ENCODE data around the gene TXNRD1. TPM values are rescaled to one million over a fixed set of nuclear protein-coding genes. Genes with fewer than 3 reads are reported as not detected.
"Not testable (repeated sequence)": the region's sequence is repeated elsewhere in the genome, so short reads cannot be mapped to it uniquely, and the experiment has no call there.

Gene TXNRD1
- total RNA-seq, 1 donor from 2014 or later, result 360 TPM

GRCh38 chr12:104190641-104191176 is 24.9 kb upstream of the TXNRD1 start:
- DNase-seq (ENCODE audit: low read depth in 2 of 2), result no peak

DNA sequence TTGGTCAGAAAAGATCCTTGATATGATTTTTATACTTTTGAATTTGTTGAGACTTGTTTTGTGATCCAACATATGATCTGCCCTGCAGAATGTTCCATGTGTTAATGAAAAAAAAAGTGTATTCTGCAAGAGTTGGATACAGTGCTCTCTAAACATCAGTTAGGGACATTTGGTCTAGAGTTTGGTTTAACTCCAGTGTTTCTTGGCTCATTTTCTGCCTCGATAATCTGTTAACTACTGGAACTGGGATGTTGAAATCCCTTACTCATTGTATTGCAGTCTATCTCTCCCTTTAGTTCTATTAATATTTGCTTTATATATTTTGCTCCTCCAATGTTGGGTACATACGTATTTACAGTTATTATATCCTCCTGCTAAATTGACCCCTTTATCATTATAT is 18.3 kb upstream of the TXNRD1 start:
- no peak for DNase-seq (ENCODE audit: low read depth in 2 of 2)

DNA sequence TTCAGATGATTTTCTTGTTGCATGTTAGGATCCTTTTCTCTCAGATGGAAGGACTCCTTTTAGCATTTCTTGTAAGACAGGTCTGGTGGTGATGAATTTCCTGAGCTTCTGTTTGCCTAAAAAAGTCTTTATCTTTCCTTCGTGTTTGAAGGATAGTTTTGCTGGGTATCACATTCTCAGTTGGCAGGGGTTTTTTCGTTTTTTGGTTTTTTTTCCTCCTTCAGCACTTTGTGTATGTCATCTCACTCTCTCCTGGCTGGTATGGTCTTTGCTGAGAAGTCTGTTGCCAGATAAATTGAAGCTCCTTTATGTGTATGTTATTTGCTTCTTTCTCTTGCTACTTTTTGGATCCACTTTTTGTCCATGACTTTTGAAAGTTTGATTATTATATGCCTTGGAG is 15.6 kb upstream of the TXNRD1 start:
- DNase-seq (ENCODE audit: low read depth in 2 of 2), result no peak

GRCh38 chr12:104201238-104202001 is 14.2 kb upstream of the TXNRD1 start:
- peak; percentile 61 to 74 for DNase-seq (ENCODE audit: low read depth in 2 of 2)

- no peak for DNase-seq (ENCODE audit: low read depth in 2 of 2)
Observed at GRCh38 chr12:104204690-104205480, 10.7 kb upstream of the TXNRD1 start.

- no peak for DNase-seq (ENCODE audit: low read depth in 2 of 2)
Observed at GRCh38 chr12:104207416-104208205, 8.0 kb upstream of the TXNRD1 start.

- DNase-seq (ENCODE audit: low read depth in 2 of 2), result no peak
Observed at GRCh38 chr12:104212516-104212915, 3.1 kb upstream of the TXNRD1 start.

- peak in 1 of 2 donors; percentile 50 for DNase-seq (ENCODE audit: low read depth in 2 of 2)
Observed at GRCh38 chr12:104213952-104214351, 1.6 kb upstream of the TXNRD1 start.

- DNase-seq (ENCODE audit: low read depth in 2 of 2), result no peak
Observed at GRCh38 chr12:104216521-104216924, 944 bp downstream of the TXNRD1 start.

GRCh38 chr12:104218506-104218905 is 2.9 kb downstream of the TXNRD1 start:
- DNase-seq (ENCODE audit: low read depth in 2 of 2), result not testable (repeated sequence)

- peak in 1 of 2 donors; percentile 70 for DNase-seq (ENCODE audit: low read depth in 2 of 2)
Observed at GRCh38 chr12:104218935-104219334, 3.4 kb downstream of the TXNRD1 start.

DNA sequence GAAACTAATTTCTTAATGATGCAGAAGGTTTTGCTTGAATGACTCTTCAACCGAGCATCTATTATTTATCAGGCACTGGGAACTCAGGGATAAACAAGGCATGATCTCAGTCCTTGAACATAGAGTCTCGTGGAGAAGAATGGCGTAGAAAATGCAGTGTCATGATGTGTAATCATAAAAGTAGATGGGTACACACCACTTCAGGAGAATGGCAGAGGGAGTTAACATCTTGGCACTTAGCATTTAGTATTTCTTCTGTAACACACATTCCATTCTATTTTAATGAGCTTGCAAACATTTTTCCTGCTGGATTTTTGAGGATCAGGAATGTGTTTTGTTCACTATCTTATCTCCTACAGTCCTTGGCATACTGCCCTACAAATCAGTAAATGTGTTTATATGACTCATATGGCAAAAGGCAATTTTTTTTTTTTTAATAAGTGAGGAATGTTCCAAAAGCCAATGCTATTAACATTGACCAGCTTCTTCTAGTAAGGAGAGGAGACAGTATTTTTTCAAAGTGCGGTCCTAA is 3.8 kb downstream of the TXNRD1 start:
- DNase-seq (ENCODE audit: low read depth in 2 of 2), result peak; percentile 89 to 94

GRCh38 chr12:104219908-104220404 is 4.4 kb downstream of the TXNRD1 start:
- peak; percentile 86 to 96 for DNase-seq (ENCODE audit: low read depth in 2 of 2)

- no peak for DNase-seq (ENCODE audit: low read depth in 2 of 2)
Observed at GRCh38 chr12:104220931-104221330, 5.4 kb downstream of the TXNRD1 start.

DNA sequence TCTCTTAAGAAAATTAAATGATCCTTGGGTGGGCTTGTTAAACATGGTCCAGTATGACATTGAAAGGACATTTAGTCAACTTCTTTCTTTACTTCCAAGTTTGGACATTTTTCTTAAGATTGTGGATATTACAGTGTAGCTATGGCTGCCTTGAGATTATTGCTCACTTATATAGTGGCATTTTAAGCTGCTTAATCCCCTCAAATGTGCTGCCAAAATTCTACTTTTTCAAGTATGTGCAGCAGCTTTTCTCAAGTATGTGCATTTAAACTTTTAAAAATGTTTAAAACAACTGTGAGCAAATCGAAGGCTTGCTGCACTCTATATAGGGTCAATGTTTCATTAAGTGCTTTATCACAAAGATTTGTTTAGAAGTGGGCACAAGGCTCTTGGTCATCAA is 7.4 kb downstream of the TXNRD1 start:
- no peak for DNase-seq (ENCODE audit: low read depth in 2 of 2)

DNA sequence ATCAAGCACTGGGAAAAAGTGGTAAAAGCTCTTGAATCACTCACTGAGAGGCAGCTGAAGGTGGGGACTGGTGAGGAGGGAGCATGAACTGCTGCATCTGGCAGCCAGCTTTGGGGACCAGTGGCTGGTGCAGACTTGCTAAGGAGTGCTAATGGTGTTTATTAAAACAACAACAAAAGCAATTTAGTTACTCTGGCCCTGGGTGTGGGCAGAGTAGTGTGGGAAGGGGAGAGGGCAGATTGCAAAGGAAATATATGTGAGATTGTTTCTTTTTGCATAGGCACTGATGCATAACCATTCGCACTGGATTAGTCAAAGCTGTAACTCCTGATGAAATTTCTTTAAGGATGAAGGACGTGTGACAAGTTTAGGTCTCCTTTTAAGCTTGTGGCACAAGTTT is 8.1 kb downstream of the TXNRD1 start:
- no peak for DNase-seq (ENCODE audit: low read depth in 2 of 2)

GRCh38 chr12:104226672-104227071 is 11.1 kb downstream of the TXNRD1 start:
- peak in 1 of 2 donors; percentile 40 for DNase-seq (ENCODE audit: low read depth in 2 of 2)

DNA sequence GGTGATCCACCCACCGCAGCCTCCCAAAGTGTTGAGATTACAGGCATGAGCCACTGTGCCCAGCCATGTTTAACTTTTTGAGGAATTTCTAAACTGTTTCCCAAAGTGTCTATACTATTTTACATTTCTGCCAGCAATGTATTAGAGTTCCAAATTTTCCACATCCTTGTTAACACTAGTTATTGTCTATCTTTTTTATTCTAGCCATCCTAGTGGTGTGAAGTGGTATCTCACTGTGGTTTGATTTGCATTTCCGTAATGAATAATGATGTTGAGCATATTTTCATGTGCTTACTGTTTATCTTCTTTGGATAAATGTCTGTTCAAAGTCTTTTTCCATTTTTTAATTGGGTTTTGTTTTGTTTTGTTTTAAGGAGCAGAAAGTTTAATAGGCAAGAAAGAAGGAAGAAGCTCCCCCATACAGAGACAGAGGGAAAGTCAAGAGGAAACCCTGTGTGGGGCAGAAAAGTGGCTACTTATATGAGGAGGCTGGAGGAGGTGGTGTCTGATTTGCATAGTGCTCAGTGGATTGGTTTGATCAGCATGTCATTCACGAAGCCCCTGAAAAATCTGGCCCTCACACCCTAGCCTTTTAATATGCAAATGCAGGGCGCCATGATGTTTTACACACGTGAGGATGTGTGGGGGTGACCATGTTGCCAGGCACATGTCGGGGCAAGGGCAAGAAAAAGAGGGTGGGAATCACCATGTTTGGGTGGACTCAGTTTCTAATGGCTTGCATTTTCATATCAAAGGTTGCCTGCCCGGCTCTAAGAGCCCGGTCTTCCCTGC is 14.9 kb downstream of the TXNRD1 start:
- DNase-seq (ENCODE audit: low read depth in 2 of 2), result no peak

DNA sequence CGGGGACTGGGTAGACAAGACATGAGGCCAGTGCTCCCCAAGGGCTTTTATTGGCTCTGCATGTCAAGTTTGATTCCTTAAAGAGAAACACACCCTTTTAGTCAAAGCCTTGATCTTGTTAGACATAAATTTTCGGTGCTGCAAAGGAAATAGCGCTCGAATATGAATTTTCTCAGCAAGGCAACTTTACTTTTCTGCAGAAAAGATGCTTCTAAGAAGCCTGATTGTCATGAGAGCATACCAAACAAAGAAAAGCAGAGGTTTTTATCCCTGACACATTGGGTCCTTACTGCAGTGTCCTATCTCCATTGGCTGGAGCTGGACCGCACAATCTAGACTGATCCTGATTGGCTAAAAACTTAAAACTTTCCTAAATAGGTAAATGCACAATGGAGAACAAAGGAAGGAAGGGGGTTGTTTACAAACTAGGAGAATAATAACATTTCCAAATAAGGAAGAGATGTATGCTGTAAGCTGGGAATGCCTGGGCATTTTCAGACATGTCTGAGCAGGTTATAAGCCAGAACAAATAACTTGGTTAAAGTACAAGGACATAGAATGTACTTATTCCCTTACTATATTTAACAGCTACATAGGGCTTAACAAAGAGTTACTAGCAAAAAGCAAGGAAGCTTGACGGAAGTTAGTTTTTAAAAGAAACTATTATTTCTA is 17.2 kb downstream of the TXNRD1 start:
- DNase-seq (ENCODE audit: low read depth in 2 of 2), result no peak
